GM12874 (cell line): ENCODE results near the gene MOCOS.

ENCODE experiments used
- CTCF ChIP-seq: IDR thresholded peaks from 2 replicates; pipeline ENCODE4 v1.5.1; 2011; ENCODE audit warnings: low read depth, mild to moderate bottlenecking, control low read depth, low read length, moderate library complexity; ENCODE audit not compliant: insufficient read depth

MOCOS gene

GRCh38 chr18:36265015-36265414 is 77.7 kb downstream of the MOCOS start:
- no peak for TF ChIP-seq CTCF

DNA sequence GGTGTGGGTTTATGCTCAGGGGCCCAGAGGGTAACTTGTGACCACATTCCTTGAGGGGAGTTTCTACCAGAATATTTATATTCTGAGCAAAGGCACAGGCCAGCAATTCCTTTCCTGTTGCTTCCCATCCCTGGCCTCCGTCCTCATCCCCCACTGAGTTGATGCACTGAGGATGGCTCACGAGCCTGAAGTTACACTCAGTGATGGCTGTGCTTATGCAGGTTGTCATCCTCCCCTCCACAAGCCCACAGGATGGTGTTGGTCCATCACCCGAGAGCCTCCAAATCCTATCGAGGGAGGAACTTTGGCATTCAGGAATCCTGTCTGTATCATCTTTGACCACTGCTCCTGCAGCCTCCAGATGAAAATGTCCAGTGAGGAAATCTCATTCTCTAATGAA is 81.9 kb downstream of the MOCOS start:
- no peak for TF ChIP-seq CTCF

DNA sequence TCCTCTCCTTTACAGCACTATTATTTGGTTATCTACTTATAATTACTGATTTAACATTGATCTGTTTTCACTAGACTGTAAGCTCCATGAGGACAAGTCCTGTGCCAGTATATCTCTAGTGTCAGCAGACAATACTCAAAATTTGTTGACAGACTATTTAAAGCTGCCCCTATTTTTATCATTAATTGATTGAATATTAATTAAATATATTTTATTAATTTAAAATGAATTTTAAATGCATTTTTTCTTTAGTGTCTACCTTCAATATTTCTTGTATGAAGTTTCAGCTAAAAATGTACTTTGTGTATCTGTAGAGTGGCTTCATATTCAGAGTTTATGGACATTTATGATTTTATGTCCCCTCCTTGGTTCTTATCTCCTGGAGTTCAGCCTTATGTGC is 83.9 kb downstream of the MOCOS start:
- no peak for TF ChIP-seq CTCF

GRCh38 chr18:36273347-36273746 is 86.0 kb downstream of the MOCOS start:
- TF ChIP-seq CTCF: no peak

GRCh38 chr18:36274083-36274715 is 86.9 kb downstream of the MOCOS start:
- no peak for TF ChIP-seq CTCF

GRCh38 chr18:36275561-36275960 is 88.3 kb downstream of the MOCOS start:
- no peak for TF ChIP-seq CTCF

- no peak for TF ChIP-seq CTCF
Measured at GRCh38 chr18:36279001-36279400, 91.7 kb downstream of the MOCOS start.
